ENCODE results near the gene STK32C. TPM values are rescaled to one million over a fixed set of nuclear protein-coding genes. Genes with fewer than 3 reads are reported as not detected.
"Not testable (repeated sequence)": the region's sequence is repeated elsewhere in the genome, so short reads cannot be mapped to it uniquely, and the experiment has no call there.

The STK32C gene
- total RNA-seq, 3 donors from 2014 or later, result 5.6 to 12.8 (median 11.7) TPM

DNA sequence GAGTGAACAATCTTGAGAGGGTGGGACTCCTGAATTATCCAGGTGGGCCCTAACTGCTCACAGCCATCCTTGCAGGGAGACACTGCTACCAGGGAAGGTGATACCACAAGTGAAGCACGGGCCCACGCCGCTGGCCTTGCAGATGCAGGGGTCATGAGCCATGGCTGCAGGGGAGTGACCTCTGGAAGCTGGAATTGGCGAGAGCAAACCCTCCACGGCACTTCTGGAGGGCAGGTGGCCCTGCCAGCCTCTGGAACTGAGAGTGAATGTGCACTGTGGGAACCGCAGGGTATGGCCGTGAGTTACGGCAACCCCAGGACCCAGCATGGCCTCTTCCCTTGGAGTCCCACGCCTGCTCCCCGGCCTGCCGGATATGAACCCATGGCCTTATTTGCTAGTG, 37.5 kb downstream of the STK32C start:
- H3K4me3 ChIP-seq, result no peak overlapping the region
- no peaks in the 10 kb centered on the region for H3K9me3 ChIP-seq
- no peak overlapping the region for H3K27ac ChIP-seq
- no peak for DNase-seq (ENCODE audit: low spot score in 2 of 2)
- H3K36me3 ChIP-seq, result no peaks in the 10 kb centered on the region
- peaks cover 0 to 3% of the 10 kb centered on the region in 2 donors for H3K4me1 ChIP-seq
- TF ChIP-seq, protein P1, sequence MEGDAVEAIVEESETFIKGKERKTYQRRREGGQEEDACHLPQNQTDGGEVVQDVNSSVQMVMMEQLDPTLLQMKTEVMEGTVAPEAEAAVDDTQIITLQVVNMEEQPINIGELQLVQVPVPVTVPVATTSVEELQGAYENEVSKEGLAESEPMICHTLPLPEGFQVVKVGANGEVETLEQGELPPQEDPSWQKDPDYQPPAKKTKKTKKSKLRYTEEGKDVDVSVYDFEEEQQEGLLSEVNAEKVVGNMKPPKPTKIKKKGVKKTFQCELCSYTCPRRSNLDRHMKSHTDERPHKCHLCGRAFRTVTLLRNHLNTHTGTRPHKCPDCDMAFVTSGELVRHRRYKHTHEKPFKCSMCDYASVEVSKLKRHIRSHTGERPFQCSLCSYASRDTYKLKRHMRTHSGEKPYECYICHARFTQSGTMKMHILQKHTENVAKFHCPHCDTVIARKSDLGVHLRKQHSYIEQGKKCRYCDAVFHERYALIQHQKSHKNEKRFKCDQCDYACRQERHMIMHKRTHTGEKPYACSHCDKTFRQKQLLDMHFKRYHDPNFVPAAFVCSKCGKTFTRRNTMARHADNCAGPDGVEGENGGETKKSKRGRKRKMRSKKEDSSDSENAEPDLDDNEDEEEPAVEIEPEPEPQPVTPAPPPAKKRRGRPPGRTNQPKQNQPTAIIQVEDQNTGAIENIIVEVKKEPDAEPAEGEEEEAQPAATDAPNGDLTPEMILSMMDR (IDR thresholded peaks at IDR 0.05), result no peak
- no peak for TF ChIP-seq POLR2A (IDR thresholded peaks at IDR 0.05)
- no peak for TF ChIP-seq POLR2AphosphoS5 (IDR thresholded peaks at IDR 0.05)
- H3K27me3 ChIP-seq, result no peaks in the 10 kb centered on the region
- intact Hi-C loops (cut with DNase I; ENCODE audit: low total_unique reads), result no loop called here

- Histone ChIP-seq H3K36me3 (no peaks in the 10 kb centered on the region), H3K27me3 (no peaks in the 10 kb centered on the region), H3K4me3 (no peak overlapping the region), H3K4me1 (peaks cover 0 to 3% of the 10 kb centered on the region in 2 donors), H3K9me3 (no peaks in the 10 kb centered on the region), H3K27ac (no peak overlapping the region)
- DNase-seq (ENCODE audit: low spot score in 2 of 2), result no peak
- intact Hi-C loops (cut with DNase I; ENCODE audit: low total_unique reads), result no loop called here
- TF ChIP-seq, protein P1 (IDR thresholded peaks at IDR 0.05), result no peak
- TF ChIP-seq POLR2AphosphoS5 (IDR thresholded peaks at IDR 0.05), result no peak
- TF ChIP-seq POLR2A (IDR thresholded peaks at IDR 0.05), result no peak
Measured at GRCh38 chr10:132269266-132270230, 38.2 kb downstream of the STK32C start.

DNA sequence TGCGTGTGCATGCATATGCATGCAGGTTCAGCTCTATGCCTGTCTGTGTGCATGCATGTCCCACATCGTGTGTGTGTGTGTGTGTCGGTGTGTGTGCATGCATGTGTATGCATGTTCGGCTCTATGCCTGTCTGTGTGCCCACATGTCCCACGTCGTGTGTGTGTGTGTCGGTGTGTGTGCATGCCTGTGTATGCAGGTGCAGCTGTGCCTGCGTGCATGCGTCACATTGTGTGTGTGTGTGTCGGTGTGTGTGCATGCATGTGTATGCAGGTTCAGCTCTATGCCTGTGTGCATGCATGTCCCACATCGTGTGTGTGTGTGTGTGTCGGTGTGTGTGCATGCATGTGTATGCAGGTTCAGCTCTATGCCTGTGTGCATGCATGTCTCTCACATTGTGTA, 39.8 kb downstream of the STK32C start:
- H3K9me3 ChIP-seq; DNase-seq (ENCODE audit: low spot score in 2 of 2); H3K27me3 ChIP-seq; H3K36me3 ChIP-seq; H3K4me1 ChIP-seq; H3K4me3 ChIP-seq; intact Hi-C loops (cut with DNase I; ENCODE audit: low total_unique reads); H3K27ac ChIP-seq: not testable (repeated sequence)

- peaks cover 0 to under 1% of the 10 kb centered on the region in 2 donors for H3K4me1 ChIP-seq
- no peak overlapping the region for H3K4me3 ChIP-seq
- TF ChIP-seq POLR2AphosphoS5 (IDR thresholded peaks at IDR 0.05) (no peak), POLR2A (IDR thresholded peaks at IDR 0.05) (no peak)
- TF ChIP-seq, protein P1 (IDR thresholded peaks at IDR 0.05), result no peak
- intact Hi-C loops (cut with DNase I; ENCODE audit: low total_unique reads), result no loop called here
- no peaks in the 10 kb centered on the region for H3K36me3 ChIP-seq
- H3K27me3 ChIP-seq, result no peaks in the 10 kb centered on the region
- H3K27ac ChIP-seq, result no peak overlapping the region
- no peaks in the 10 kb centered on the region for H3K9me3 ChIP-seq
- no peak for DNase-seq (ENCODE audit: low spot score in 2 of 2)
Measured at GRCh38 chr10:132266594-132267161, 41.1 kb downstream of the STK32C start.

- Histone ChIP-seq H3K27me3 (no peaks in the 10 kb centered on the region), H3K4me1 (no peaks in the 10 kb centered on the region), H3K27ac (no peak overlapping the region), H3K4me3 (no peak overlapping the region), H3K9me3 (no peaks in the 10 kb centered on the region), H3K36me3 (no peaks in the 10 kb centered on the region)
- DNase-seq (ENCODE audit: low spot score in 2 of 2), result no peak
- TF ChIP-seq POLR2A (IDR thresholded peaks at IDR 0.05) (no peak), POLR2AphosphoS5 (IDR thresholded peaks at IDR 0.05) (no peak)
- TF ChIP-seq, protein P1 (IDR thresholded peaks at IDR 0.05), result no peak
- intact Hi-C loops (cut with DNase I; ENCODE audit: low total_unique reads), result no loop called here
Measured at GRCh38 chr10:132265890-132266496, 41.8 kb downstream of the STK32C start.

Data from breast epithelium (tissue), 4 donors.